ENCODE data around the gene LRBA.

Gene LRBA

GRCh38 chr4:150683775-150684350 lies 331.2 kb downstream of the LRBA start:
- Histone ChIP-seq H2AFZ (ENCODE audit: low read depth, low read length) (no peak overlapping the region), H3K79me2 (ENCODE audit: insufficient read depth, low read length) (no peaks in the 10 kb centered on the region), H3K36me3 (ENCODE audit: insufficient read depth, low read length) (no peaks in the 10 kb centered on the region), H3K9ac (ENCODE audit: low read depth, low read length) (no peak overlapping the region), H3K9me3 (ENCODE audit: insufficient read depth, low read length, severe bottlenecking) (no peaks in the 10 kb centered on the region), H3K4me2 (ENCODE audit: insufficient read depth, low read length) (no peak overlapping the region), H3K27me3 (ENCODE audit: insufficient read depth, low read length, poor library complexity) (no peaks in the 10 kb centered on the region), H4K20me1 (ENCODE audit: insufficient read depth, low read length) (no peaks in the 10 kb centered on the region), H3K27ac (ENCODE audit: low read length) (no peak overlapping the region), H3K4me3 (ENCODE audit: low read depth in 1 of 2, low read length in 2 of 2) (no peak overlapping the region), H3K4me1 (ENCODE audit: insufficient read depth, low read length) (no peaks in the 10 kb centered on the region)
- no peak for DNase-seq
- no peak for ATAC-seq (ENCODE audit: insufficient read depth, low read depth)
- TF ChIP-seq CTCF (IDR thresholded peaks at IDR 0.05; ENCODE audit: borderline replicate concordance, extremely low read depth, low read length, poor library complexity, severe bottlenecking) (no peak), EZH2 (IDR thresholded peaks at IDR 0.05; ENCODE audit: borderline replicate concordance, low read depth, low read length, severe bottlenecking) (no peak)

GRCh38 chr4:150682126-150682525 lies 333.0 kb downstream of the LRBA start:
- Histone ChIP-seq H3K27me3 (ENCODE audit: insufficient read depth, low read length, poor library complexity) (no peaks in the 10 kb centered on the region), H3K36me3 (ENCODE audit: insufficient read depth, low read length) (no peaks in the 10 kb centered on the region), H3K4me2 (ENCODE audit: insufficient read depth, low read length) (no peak overlapping the region), H3K4me1 (ENCODE audit: insufficient read depth, low read length) (no peaks in the 10 kb centered on the region), H3K9me3 (ENCODE audit: insufficient read depth, low read length, severe bottlenecking) (no peaks in the 10 kb centered on the region), H3K79me2 (ENCODE audit: insufficient read depth, low read length) (no peaks in the 10 kb centered on the region), H2AFZ (ENCODE audit: low read depth, low read length) (no peak overlapping the region), H3K27ac (ENCODE audit: low read length) (no peak overlapping the region), H3K4me3 (ENCODE audit: low read depth in 1 of 2, low read length in 2 of 2) (no peak overlapping the region), H4K20me1 (ENCODE audit: insufficient read depth, low read length) (no peaks in the 10 kb centered on the region), H3K9ac (ENCODE audit: low read depth, low read length) (no peak overlapping the region)
- no peak for ATAC-seq (ENCODE audit: insufficient read depth, low read depth)
- DNase-seq = no peak
- TF ChIP-seq EZH2 (IDR thresholded peaks at IDR 0.05; ENCODE audit: borderline replicate concordance, low read depth, low read length, severe bottlenecking) (no peak), CTCF (IDR thresholded peaks at IDR 0.05; ENCODE audit: borderline replicate concordance, extremely low read depth, low read length, poor library complexity, severe bottlenecking) (no peak)

GRCh38 chr4:150681063-150681462 lies 334.0 kb downstream of the LRBA start:
- no peaks in the 10 kb centered on the region for H4K20me1 ChIP-seq (ENCODE audit: insufficient read depth, low read length)
- no peak overlapping the region for H3K27ac ChIP-seq (ENCODE audit: low read length)
- no peaks in the 10 kb centered on the region for H3K27me3 ChIP-seq (ENCODE audit: insufficient read depth, low read length, poor library complexity)

More at GRCh38 chr4:150681063-150681462, 334.0 kb downstream of the LRBA start:
- H3K4me3 ChIP-seq (ENCODE audit: low read depth in 1 of 2, low read length in 2 of 2) = no peak overlapping the region
- H2AFZ ChIP-seq (ENCODE audit: low read depth, low read length) = no peak overlapping the region
- no peak overlapping the region for H3K9ac ChIP-seq (ENCODE audit: low read depth, low read length)
- no peaks in the 10 kb centered on the region for H3K79me2 ChIP-seq (ENCODE audit: insufficient read depth, low read length)
- no peaks in the 10 kb centered on the region for H3K9me3 ChIP-seq (ENCODE audit: insufficient read depth, low read length, severe bottlenecking)
- ATAC-seq (ENCODE audit: insufficient read depth, low read depth) (no peak), DNase-seq (no peak)
- no peak overlapping the region for H3K4me2 ChIP-seq (ENCODE audit: insufficient read depth, low read length)
- TF ChIP-seq CTCF (IDR thresholded peaks at IDR 0.05; ENCODE audit: borderline replicate concordance, extremely low read depth, low read length, poor library complexity, severe bottlenecking) = no peak
- TF ChIP-seq EZH2 (IDR thresholded peaks at IDR 0.05; ENCODE audit: borderline replicate concordance, low read depth, low read length, severe bottlenecking) = no peak
- no peaks in the 10 kb centered on the region for H3K4me1 ChIP-seq (ENCODE audit: insufficient read depth, low read length)
- no peaks in the 10 kb centered on the region for H3K36me3 ChIP-seq (ENCODE audit: insufficient read depth, low read length)
